Mesothelial cell of epicardium (in vitro differentiated cells): ENCODE data around the gene MCUB. TPM values are rescaled to one million over a fixed set of nuclear protein-coding genes. Genes with fewer than 3 reads are reported as not detected.

Experiments used
- DNase-seq, 2 experiments: peaks; one replicate each; pipeline ENCODE4 v3.0.0; 2021; ENCODE audit warnings: low spot score in 2 of 2; ENCODE audit not compliant: unreplicated experiment in 2 of 2
- H3K27ac Mint-ChIP-seq: 2 replicates; pipeline ENCODE4 v1.8.0; 2021; ENCODE audit warnings: mixed read lengths
- H3K27me3 Mint-ChIP-seq: 2 replicates; pipeline ENCODE4 v1.8.0; 2021; ENCODE audit warnings: low read depth, mixed read lengths
- H3K36me3 Mint-ChIP-seq: 2 replicates; pipeline ENCODE4 v1.8.0; 2021; ENCODE audit warnings: mixed read lengths
- H3K4me1 Mint-ChIP-seq: 2 replicates; pipeline ENCODE4 v1.8.0; 2021; ENCODE audit warnings: mixed read lengths
- H3K4me3 Mint-ChIP-seq: 2 replicates; pipeline ENCODE4 v1.8.0; 2021; ENCODE audit warnings: mild to moderate bottlenecking, moderate library complexity, mixed read lengths
- H3K9me3 Mint-ChIP-seq: 2 replicates; pipeline ENCODE4 v1.8.0; 2021; ENCODE audit warnings: mixed read lengths
- CTCF ChIP-seq: fragments of 200-600 bp; sonication (generic); IDR thresholded peaks from one replicate; pipeline ENCODE4 v1.5.0; 2021; ENCODE audit warnings: antibody characterized with exemption; ENCODE audit not compliant: unreplicated experiment
- total RNA-seq: library from RNA; stranded (reverse); gene quantifications from 3 replicates; pipeline ENCODE4 v1.2.1, GENCODE V29; 2021

Gene MCUB
- total RNA-seq, 1 donor from 2014 or later, result 3.0 TPM

GRCh38 chr4:109702950-109703663, 143.1 kb downstream of the MCUB start, which contains the start of gene CASP6:
CASP6 (minus strand) TSS chr4:109703445; CDS start chr4:109703395, 50 bp downstream.
- peak; percentile 67 for TF ChIP-seq CTCF
- Mint-ChIP-seq H3K27ac (peak within 1 kb of the TSS; percentile 96), H3K9me3 (no peaks in the 10 kb centered on the region), H3K27me3 (no peaks in the 10 kb centered on the region), H3K4me1 (peaks cover 41% of the 10 kb centered on the region), H3K36me3 (peaks cover 10% of the 10 kb centered on the region), H3K4me3 (peak within 1 kb of the TSS; percentile 94)
- peak; percentile 47 to 77 for DNase-seq

- no peaks in the 10 kb centered on the region for H3K27me3 Mint-ChIP-seq
- no peak for TF ChIP-seq CTCF
- H3K36me3 Mint-ChIP-seq, result peaks cover 9% of the 10 kb centered on the region
- no peak for DNase-seq
- no peaks in the 10 kb centered on the region for H3K9me3 Mint-ChIP-seq
- peak overlapping the region; percentile 94 for H3K4me3 Mint-ChIP-seq
- peak overlapping the region; percentile 96 for H3K27ac Mint-ChIP-seq
- H3K4me1 Mint-ChIP-seq, result peaks cover 40% of the 10 kb centered on the region
Measured at GRCh38 chr4:109703664-109704361, 143.8 kb downstream of the MCUB start.

- Mint-ChIP-seq H3K9me3 (no peaks in the 10 kb centered on the region), H3K36me3 (peaks cover 15% of the 10 kb centered on the region), H3K4me3 (no peak overlapping the region), H3K4me1 (peaks cover 12% of the 10 kb centered on the region), H3K27ac (peak overlapping the region; percentile 52), H3K27me3 (no peaks in the 10 kb centered on the region)
- TF ChIP-seq CTCF, result no peak
- no peak for DNase-seq
Measured at GRCh38 chr4:109708435-109708834, 148.4 kb downstream of the MCUB start.

GRCh38 chr4:109708990-109709389, 148.9 kb downstream of the MCUB start:
- H3K27me3 Mint-ChIP-seq, result no peaks in the 10 kb centered on the region
- DNase-seq, result no peak

GRCh38 chr4:109713500-109713899, 153.5 kb downstream of the MCUB start:
- Mint-ChIP-seq H3K27ac (no peak overlapping the region), H3K4me1 (peaks cover 7% of the 10 kb centered on the region), H3K27me3 (no peaks in the 10 kb centered on the region), H3K9me3 (no peaks in the 10 kb centered on the region), H3K36me3 (peaks cover 39% of the 10 kb centered on the region), H3K4me3 (no peak overlapping the region)
- no peak for DNase-seq
- no peak for TF ChIP-seq CTCF

More at GRCh38 chr4:109708990-109709389, 148.9 kb downstream of the MCUB start:
- H3K36me3 Mint-ChIP-seq, result peaks cover 17% of the 10 kb centered on the region
- no peak overlapping the region for H3K4me3 Mint-ChIP-seq
- H3K9me3 Mint-ChIP-seq, result no peaks in the 10 kb centered on the region
- H3K4me1 Mint-ChIP-seq, result peaks cover 8% of the 10 kb centered on the region
- no peak overlapping the region for H3K27ac Mint-ChIP-seq
- no peak for TF ChIP-seq CTCF
